NCI-H345 treated with DMSO at 0.1 percent for 48 hours (cell line): ENCODE results near the gene ASPG.

Experiments used
- DNase-seq: peaks from one replicate; lab custom pipeline; 2025; ENCODE audit not compliant: unreplicated experiment; lab: John Stamatoyannopoulos, UW

The ASPG gene

DNA sequence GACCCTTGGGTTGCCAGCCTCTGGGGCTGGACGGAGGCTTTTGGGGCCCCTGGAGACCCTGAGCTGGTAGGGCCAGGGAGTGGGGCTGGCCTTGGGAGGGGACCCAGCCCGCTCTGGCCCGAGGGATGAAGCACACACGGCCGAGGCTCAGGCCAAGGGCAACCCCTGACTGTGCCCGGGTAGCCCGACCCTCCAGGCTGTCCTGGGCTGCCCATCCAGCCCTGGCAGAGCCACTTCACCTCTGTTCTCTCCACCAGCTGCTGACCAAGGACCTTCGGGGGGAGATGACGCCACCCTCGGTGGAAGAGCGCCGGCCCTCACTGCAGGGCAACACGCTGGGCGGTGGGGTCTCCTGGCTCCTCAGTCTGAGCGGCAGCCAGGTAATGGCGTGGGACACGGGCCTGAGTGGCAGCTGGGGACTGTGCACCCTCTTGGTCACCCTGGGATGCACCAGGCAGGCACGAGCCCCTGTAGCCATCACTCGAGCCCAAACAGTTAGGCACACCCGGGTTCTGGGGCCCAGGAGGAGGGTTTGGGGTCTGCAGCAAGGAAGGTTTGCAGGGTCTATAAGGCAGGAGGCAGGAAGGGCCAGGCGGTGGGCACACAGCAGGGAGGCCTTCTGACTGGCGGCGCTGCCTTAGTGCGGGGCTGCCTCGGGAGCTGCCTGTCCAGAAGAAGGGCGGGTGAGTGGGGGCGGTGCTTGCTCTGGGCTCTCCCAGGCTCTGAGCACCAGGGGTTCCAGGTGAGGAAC is 19.7 kb downstream of the ASPG start:
- DNase-seq, result no peak

DNA sequence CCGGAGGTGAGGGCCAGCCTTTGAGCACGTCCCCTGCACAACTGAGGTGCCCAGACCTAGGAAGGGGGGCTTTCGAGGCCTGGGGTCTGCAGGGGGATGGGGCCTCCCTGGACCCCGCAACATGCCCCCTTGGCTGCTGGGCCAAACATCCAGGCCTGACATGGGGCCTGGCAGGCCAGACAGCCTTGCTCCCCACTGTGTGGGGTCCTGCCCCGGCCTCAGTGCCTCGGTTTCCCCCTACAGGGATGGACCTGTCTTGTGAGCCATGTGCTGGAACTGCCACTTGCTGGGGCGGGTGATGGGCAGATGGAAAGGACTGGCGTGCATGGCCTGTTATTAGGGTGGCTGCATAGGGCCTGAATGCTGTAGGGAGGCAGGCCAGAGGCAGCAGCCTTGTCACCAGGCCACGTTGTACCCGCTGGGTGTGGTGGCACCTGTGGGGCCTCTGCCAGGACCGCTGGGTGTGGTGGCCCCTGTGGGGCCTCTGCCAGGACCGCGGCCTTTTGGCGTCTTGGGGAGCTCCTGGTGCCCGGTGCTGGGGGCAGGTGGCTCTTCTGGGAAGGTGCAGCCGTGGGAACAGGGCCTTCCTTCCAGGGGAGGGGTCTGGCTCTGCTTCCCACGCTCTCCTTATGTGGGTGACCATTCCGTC is 20.4 kb downstream of the ASPG start:
- no peak for DNase-seq

DNA sequence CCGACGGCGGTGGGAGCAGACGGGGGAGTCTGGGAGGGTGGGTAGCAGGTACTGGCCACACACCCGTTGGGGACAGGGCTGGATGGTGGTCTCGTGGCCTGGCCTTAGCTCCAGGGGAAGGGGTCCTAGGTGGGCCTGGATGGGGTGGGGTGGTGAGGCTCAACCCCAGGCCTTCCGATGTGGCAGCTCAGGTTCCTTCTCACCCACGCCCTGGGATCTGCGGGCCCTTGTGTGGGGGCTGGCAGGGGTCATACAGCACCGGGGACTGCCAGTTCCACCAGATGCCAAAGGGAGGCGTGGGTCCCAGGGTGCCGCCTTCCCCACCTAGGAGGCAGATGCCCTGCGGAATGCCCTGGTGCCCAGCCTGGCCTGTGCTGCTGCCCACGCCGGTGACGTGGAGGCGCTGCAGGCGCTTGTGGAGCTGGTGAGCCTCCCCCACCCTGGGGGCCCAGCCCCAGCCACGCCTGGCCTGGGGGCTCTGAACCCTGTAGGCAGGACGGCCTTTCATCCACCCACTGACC is 21.0 kb downstream of the ASPG start:
- DNase-seq, result no peak

DNA sequence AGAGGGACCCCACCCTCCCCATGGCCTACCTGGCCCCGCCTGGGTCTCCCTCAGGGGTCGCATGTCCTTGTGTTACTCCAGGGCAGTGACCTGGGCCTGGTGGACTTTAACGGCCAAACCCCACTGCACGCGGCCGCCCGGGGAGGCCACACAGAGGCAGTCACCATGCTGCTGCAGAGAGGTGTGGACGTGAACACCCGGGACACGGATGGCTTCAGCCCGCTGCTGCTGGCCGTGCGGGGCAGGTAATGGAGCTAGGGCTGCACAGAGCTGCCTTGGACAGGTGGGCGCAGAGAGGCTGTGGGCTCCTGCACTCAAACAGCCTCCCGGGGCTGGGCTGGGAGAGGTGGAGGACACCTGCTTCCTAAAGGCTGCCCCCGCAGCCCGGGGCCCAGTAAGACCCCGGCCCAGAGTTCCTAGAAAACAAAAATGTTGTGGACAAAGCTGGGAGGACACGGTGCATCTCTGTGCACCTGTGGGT is 21.6 kb downstream of the ASPG start:
- DNase-seq, result no peak

DNA sequence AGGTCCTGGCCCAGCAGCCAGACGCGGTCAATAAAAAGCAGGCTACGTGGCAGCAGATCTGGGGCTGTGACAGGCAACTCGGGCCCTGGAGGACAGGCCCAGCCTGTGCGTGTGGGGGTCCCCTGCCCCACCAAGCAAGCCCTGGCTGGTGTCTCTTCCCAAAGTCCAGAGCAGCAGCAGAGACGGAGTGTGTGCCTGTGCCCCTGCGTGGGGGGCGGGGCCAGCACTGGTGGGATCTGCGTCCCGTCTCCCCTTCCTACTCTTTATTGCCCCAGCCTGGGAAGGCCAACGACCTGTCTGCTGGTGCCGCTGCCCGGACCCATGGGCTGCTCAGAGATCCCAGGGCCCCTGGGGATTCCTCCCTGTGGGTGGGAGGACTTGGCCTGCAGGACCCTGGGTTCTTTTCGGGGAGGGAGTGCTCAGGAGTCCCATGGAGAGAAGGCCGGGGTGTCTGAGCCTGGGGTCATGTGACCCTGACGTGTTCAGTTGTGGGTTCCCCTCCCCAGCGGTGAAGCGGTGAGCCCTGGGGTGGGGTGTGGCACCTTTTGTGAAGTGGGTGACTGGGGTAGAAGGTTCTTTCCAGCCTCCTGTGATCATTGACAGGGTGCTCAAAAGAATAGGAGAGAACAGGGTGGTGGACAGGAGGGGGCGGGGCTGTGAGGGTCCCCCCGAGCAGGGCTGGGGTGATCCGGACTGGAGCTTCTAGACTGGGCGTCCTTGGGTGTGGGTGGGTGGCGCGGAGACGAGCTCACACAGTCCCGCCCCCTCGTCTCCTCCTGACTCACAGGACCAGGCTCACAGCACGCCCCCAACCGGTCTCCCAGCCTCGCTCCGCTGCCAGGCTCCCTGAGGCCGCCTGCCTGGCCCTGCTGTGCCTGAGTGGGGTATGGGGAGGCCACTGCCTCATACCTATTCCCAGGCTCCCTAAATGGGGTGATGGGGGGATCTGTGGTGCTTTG is 22.4 kb downstream of the ASPG start:
- DNase-seq, result no peak

DNA sequence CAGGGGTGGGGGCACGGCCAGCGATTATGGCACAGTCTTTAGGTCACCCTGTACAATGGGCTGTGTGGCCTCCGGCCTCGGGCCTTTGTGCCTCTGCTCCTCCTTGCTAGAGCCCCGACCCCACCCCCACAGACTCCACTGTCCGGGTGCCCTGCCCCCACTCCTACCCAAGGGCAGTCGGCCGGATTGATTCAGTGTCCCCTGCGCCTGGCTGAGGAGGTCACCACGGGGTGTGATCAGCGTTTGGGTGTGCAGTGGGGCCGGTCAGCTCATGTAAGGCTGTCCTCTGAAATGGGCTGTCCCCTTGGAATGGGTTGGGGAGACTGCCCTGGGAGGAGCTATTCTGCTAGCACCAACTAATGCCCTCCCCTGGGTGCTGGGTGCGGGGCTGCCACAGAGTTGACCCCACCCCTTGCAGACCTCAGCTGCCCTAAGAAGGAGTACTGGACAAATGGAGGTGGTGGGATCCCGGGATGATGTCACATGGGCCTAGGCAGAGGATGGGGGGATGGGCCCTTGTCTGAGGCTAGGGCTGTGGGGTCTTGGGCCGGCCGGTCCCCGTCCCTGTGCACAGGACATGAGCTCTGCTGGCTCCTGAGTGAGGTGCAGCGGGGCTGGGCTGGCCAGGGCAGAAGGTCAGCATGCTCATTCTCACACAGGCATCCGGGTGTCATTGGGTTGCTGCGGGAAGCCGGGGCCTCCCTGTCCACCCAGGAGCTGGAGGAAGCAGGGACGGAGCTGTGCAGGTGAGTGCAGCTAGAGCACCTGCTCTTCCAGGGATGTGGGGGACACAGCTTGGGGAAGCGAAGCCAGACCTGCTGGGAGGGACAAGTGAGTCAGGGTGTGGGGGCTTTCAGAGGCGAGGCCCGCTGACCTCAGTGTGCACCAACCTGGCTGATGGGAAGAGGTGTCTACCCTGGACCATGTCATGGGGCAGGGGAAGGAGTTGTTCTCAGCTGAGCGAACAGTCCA is 23.4 kb downstream of the ASPG start:
- no peak for DNase-seq

DNA sequence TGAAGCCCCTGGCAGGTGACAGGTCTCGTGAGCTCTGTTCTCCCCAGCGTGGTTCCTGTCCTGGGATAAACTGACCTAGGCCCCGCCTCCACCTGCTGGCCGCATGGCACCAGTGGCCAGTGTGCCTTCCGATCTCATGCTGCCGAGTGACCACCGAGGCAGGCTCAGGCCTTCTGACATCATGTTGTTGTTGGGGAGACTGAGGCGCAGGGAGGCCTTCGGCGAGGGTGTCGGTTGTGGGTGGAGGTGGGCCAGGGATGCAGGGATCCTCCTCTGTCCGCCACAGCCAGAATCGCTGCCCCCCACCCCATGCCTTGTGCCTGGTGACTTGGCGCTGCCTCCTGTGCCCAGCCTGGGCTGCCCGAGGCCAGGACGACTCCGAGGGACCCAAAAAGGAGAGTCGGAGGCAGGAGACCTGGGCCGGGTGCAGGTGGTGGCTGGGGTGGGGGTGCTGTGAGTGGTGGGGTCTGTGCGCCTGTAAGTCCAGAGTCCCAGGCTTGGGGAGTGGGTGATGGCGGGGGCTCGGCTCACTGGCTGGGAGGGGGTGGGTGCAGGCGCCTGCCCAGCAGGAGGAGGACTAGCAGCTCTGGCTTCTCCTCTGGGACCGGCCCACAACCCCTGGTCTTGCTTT is 24.3 kb downstream of the ASPG start:
- no peak for DNase-seq

DNA sequence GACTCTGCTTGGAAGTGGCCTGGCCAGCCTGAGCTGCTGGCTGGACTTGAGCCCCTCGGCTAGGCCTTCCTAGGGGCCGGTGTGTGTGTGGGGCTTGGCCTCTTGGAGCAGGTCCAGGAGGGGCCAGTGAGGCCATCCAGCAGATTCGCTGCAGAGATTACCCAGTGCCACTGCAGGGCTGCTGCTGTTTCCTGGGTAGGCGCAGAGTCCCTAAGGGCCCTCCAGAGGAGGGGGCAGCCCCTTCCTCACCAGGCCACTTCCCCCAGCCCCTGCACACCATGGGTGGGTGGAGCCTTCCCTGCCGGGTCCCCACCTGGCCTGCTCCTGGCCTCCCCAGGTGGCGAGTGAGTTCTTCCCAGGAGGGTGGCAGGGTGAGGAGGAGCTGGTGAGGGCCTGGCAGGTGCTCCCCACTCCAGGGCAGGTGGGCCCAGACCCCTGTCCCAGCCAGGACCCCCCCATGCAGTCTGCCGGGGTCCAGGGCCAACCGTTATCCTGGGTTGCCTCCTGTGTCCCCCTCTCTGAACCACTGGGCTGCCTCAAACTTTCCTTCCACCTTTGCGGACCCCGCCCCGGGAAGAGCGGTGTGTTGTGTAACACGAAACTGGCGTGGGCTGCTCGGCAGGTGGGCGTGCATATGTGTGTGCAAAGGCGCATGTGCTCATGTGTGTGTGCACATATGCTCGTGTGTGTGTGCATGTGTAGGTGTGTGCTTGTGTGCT is 25.1 kb downstream of the ASPG start:
- no peak for DNase-seq

DNA sequence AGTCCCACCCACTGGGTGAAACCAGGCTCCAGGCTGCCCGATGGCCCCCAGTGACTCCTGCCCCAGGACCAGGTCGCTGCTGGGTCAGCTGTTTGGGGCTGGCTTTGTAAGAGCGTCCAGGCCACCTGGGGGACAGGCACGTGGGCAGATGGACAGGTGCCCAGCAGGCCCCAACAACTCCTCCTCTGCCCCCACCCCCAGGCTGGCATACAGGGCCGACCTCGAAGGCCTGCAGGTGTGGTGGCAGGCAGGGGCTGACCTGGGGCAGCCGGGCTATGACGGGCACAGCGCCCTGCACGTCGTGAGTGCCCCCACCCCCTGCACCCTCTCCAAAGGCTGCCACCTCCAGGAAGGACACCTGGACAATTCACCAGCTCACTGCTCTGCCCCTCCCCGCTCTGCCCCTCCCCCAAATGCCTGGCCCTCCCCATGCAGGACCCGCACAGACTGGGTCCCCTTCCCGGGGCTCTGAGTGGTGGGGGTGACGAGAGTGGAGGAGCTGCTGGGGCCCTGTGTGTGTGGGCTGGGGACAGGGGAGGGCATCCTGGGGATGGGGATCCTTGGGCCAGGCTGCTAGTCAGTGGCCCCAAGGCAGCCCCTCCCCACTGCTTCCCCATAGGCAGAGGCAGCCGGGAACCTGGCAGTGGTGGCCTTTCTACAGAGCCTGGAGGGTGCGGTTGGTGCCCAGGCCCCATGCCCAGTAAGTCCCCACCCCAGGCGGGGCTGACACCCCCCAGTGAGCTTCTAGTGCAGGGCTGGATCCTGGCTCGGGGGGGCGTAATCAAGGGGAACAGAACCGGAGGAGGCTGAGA is 26.0 kb downstream of the ASPG start:
- no peak for DNase-seq

DNA sequence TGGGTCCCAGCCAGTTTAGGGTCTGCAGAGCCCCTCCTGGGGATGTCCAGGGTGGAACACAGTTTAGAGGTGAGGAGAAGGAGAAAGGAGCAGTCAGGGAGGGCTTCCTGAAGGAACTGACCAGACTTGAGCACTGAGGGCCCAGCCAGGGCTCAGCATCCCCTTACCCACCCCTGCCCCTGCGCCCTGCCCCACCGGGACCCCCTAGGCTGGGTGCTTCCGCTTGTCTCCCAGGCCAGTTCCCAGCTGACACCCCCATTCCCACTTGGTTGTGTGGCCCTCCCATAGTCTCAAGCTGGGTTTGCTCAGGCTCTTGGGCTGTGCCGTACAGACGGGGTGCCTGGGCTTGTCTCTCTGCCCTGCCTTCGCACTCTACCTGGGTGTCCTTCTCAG is 26.6 kb downstream of the ASPG start:
- no peak for DNase-seq

DNA sequence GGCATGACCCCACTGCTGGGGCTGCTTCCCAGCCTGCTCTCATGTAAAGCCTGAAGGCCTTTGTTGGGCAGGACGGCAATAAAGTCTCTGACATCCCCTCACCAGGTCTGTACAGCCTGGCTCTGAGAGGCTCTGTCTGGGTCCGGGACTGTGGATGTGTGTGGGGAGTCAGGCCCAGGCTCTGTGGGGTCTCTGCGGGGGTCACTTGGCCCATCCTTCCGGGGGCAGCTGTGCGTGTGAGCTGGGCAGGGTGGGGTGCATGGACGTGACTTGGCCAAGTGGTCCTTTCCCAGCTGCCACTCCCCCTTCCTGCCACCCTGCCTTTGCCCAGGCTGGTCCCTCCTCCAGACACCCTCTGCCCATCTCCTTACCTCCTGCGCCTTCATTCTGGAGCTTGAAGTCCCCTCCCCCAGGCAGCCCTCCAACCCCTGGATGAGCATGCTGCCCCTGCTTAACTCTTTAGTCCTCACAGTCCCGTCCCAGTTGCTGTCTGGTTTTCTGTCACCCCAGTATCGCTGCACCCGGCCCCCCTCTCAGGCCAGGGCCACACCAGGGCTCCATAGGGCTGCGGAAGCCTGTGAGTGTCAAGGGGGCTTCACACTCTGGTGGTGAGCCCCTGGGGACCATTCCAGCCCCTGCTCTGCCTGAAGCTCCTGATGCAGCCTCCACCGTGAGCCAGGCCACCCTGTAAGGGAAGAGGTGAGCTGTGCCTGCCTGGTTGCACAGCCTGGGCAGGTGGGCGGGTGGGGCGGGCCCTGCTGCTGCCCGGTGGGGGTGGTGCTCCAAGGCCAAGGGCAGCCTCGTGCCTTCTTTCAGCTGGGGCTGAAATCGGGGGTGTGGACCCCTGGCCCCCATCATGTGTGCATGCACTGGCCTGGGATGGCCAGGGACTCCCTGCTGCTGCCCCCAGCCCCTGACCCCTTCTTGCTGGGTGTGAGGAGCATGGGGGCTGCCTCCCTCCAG is 27.4 kb downstream of the ASPG start:
- no peak for DNase-seq

DNA sequence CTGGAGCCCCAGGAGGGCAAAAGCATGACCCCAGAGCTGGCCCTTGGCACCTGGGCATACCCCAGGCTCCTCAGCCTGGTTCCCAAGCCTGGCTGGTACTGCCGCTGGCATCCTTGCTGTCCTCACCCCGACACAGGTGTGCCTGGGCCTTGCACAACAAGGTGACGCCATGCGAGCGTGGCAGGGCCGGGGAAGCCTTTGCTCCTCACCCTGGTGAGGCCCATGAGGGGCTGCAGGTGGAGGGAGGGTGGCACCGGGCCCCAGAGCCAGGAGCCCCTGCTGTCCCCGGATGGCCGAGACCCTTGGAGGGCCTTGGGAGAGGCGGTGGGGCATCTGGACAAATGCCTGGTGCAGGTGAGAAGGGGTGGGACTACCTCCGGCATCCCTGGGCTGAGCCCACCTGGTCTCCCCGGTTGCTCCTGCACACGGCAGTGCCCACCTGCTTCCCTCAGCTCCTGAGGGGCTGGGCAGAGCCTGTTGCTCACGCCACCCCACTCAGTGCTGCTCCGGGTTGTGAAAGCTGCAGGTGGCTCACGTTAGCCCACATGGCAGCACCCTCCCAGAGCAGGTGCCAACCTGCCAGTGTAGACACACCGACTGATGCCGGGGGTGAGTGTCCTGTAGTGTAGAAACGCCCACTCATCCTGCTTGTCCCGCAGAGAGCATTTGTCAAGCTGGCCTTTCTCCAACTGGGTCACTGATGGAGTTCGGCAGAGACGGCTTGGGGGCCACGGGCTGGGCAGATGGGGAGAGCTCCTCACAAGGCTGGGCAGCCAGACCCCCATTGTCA is 28.3 kb downstream of the ASPG start:
- DNase-seq, result no peak

DNA sequence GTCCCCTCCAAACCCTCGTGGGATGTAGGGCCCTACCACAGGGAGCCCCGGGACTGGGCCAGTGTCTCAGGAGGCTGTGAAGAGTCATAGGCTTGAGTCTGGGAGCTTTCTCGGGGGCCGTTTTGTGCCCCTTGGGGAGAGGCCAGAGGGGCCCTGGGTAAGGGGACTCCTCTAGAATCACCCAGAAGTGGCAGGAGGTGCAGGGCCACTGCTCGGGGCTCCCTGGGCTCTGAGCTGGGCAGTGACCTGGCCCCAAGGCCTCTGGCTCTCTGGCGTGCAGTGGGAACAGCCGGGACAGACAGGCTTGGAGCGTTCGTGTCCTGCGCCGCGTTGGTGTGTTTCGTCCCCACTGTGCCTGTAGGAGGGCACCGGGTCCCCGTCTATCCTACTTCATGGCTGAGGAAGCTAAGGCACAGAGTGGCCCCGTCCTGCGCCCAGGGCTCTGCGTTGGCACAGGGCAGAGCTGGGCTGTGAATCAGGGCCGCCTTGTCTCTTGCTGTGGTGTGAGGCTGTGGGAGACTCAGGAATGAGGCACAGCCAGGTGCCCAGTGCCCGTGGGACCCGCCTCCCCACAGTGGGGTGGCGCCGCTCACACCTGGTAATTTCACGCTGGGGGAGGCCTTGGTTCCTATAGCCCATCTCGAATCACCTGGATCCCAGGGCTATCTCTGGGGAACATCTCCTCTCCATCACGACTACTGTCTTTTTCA is 29.1 kb downstream of the ASPG start:
- DNase-seq, result no peak

DNA sequence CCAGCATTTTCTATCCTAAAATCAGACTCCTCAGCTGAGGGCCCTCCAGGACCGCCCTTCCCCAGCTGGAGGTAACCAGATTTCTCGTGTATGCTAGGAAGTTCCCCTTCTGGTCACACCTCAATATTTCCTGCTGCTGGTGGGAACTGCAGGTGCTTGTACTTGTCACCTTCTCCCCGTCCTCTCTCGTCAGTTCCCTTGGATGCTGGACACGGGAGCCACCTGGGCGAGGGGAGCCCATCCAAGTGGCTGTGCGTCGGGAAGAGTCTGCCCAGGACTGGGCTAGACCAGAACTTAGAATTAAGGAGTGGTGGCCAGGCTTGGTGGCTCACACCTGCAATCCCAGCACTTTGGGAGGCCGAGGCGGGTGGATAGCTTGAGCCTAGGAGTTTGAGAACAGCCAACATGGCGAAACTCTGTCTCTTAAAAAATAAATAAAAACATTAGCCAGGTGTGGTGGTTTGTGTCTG is 29.7 kb downstream of the ASPG start:
- no peak for DNase-seq

DNA sequence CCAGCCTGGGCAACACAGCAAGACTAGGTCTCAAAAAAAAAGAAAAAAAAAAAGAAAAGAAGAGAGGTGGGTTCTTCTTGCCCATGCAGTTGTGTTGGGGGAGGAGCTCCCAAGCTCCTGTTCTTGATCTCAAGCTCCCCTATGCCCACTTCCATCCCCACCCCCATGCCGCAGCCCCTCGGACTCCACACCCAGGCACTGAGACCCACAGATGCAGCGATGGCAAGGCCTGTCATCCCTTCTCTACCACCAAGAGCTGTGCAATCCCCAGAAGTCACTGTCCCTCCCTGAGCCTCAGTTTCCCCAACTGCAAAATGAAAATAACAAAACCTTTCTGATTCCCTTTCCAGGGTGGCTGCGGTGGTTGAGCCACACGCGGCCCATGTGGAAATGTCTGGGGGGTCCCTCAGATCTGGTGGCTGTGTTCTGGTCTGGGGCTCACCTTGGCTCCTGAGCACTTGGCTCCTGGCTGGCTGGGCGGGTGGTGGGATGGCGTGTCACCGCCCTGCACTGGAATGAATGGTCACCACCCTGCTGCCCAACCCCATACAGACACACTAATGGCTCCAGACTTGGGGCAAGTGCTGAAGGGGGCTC is 30.3 kb downstream of the ASPG start:
- DNase-seq, result no peak
